Measurements from ENCODE around the gene ARHGEF11.

Gene ARHGEF11

DNA sequence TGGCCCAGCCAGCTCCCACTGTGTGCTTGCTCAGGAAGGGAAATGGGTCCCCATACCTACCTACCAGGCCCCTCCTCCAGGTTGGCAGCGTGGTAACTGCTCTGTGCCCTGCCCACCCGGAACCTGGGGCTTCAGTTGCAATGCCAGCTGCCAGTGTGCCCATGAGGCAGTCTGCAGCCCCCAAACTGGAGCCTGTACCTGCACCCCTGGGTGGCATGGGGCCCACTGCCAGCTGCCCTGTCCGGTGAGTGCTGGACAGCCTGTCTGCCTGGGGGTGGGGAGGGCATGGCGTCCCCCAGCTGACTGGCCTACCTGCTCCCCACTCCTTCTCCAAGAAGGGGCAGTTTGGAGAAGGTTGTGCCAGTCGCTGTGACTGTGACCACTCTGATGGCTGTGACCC lies 135.9 kb downstream of the ARHGEF11 start:
- H3K9me2 ChIP-seq (replicated peaks; ENCODE audit: control insufficient read depth, low read length) = no peaks in the 10 kb centered on the region
- H3K27me3 ChIP-seq (ENCODE audit: control insufficient read depth, low read length) = 0 out of 2 replicates have a peak, but pooled peaks cover 4% of the 10 kb centered on the region
- H3K27ac ChIP-seq (ENCODE audit: low read depth, low read length) = no peak overlapping the region
- H3F3A ChIP-seq (ENCODE audit: control insufficient read depth, insufficient read depth) = no peaks in the 10 kb centered on the region
- no peaks in the 10 kb centered on the region for H3K9me3 ChIP-seq (ENCODE audit: control insufficient read depth, insufficient read depth, low read length)
- no peaks in the 10 kb centered on the region for H3K79me2 ChIP-seq (ENCODE audit: control insufficient read depth, low read length)
- H3K4me2 ChIP-seq (ENCODE audit: low read length) = no peak overlapping the region
- no peaks in the 10 kb centered on the region for H3K36me3 ChIP-seq (ENCODE audit: control insufficient read depth, low read length)
- no peaks in the 10 kb centered on the region for H3K4me1 ChIP-seq (ENCODE audit: control insufficient read depth, low read length)
- TF ChIP-seq EZH2phosphoT487 (IDR thresholded peaks at IDR 0.05; ENCODE audit: borderline replicate concordance, low read length) = no peak
- TF ChIP-seq, protein P1, sequence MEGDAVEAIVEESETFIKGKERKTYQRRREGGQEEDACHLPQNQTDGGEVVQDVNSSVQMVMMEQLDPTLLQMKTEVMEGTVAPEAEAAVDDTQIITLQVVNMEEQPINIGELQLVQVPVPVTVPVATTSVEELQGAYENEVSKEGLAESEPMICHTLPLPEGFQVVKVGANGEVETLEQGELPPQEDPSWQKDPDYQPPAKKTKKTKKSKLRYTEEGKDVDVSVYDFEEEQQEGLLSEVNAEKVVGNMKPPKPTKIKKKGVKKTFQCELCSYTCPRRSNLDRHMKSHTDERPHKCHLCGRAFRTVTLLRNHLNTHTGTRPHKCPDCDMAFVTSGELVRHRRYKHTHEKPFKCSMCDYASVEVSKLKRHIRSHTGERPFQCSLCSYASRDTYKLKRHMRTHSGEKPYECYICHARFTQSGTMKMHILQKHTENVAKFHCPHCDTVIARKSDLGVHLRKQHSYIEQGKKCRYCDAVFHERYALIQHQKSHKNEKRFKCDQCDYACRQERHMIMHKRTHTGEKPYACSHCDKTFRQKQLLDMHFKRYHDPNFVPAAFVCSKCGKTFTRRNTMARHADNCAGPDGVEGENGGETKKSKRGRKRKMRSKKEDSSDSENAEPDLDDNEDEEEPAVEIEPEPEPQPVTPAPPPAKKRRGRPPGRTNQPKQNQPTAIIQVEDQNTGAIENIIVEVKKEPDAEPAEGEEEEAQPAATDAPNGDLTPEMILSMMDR (IDR thresholded peaks at IDR 0.05; ENCODE audit: low read depth, low read length, poor library complexity, severe bottlenecking) = no peak
- H4K20me1 ChIP-seq (ENCODE audit: control insufficient read depth, insufficient read depth, low read depth, low read length) = no peaks in the 10 kb centered on the region
- H3K4me3 ChIP-seq (ENCODE audit: low read length) = no peak overlapping the region

DNA sequence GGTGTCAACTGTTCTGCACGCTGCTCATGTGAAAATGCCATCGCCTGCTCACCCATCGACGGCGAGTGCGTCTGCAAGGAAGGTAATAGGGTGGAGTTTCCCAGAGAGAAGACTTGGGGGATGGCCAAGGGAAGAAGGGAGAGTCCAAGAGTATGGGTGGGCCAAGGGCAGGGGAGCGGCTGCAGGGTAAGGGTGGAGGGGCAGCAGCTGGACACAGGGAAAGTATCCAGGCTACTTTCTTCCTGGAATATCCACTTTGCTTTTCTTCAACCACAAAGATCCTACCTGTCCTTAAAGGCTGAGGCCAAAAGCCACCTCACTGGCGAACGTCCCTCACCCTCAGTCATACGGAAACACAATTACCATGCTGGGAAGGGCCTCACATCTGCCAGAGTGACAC lies 136.6 kb downstream of the ARHGEF11 start:
- Histone ChIP-seq H3K9me3 (ENCODE audit: control insufficient read depth, insufficient read depth, low read length) (no peaks in the 10 kb centered on the region), H3K4me3 (ENCODE audit: low read length) (no peak overlapping the region), H3K4me2 (ENCODE audit: low read length) (no peak overlapping the region), H3K9me2 (replicated peaks; ENCODE audit: control insufficient read depth, low read length) (no peaks in the 10 kb centered on the region), H3K36me3 (ENCODE audit: control insufficient read depth, low read length) (no peaks in the 10 kb centered on the region), H3K79me2 (ENCODE audit: control insufficient read depth, low read length) (no peaks in the 10 kb centered on the region), H3K4me1 (ENCODE audit: control insufficient read depth, low read length) (no peaks in the 10 kb centered on the region), H4K20me1 (ENCODE audit: control insufficient read depth, insufficient read depth, low read depth, low read length) (no peaks in the 10 kb centered on the region), H3F3A (ENCODE audit: control insufficient read depth, insufficient read depth) (no peaks in the 10 kb centered on the region), H3K27ac (ENCODE audit: low read depth, low read length) (no peak overlapping the region), H3K27me3 (ENCODE audit: control insufficient read depth, low read length) (0 out of 2 replicates have a peak, but pooled peaks cover 3% of the 10 kb centered on the region)
- TF ChIP-seq EZH2phosphoT487 (IDR thresholded peaks at IDR 0.05; ENCODE audit: borderline replicate concordance, low read length) = no peak
- TF ChIP-seq, protein P1 (IDR thresholded peaks at IDR 0.05; ENCODE audit: low read depth, low read length, poor library complexity, severe bottlenecking) = no peak

DNA sequence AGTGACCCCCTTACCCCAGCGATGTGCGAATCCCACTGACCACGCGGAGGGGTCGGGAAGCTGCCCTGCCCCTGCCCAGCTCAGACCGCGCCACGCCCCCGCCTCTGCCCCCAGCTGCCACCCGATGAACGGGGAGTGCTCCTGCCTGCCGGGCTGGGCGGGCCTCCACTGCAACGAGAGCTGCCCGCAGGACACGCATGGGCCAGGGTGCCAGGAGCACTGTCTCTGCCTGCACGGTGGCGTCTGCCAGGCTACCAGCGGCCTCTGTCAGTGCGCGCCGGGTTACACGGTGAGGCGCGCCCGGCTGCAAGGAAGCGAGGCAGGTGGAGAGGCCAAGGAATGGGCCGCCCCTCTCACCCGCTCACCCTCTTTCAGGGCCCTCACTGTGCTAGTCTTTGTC lies 137.0 kb downstream of the ARHGEF11 start:
- 0 out of 2 replicates have a peak, but pooled peaks cover 3% of the 10 kb centered on the region for H3K27me3 ChIP-seq (ENCODE audit: control insufficient read depth, low read length)
- H3K79me2 ChIP-seq (ENCODE audit: control insufficient read depth, low read length) = no peaks in the 10 kb centered on the region
- H3K4me2 ChIP-seq (ENCODE audit: low read length) = no peak overlapping the region
- H3K36me3 ChIP-seq (ENCODE audit: control insufficient read depth, low read length) = no peaks in the 10 kb centered on the region
- H3K4me1 ChIP-seq (ENCODE audit: control insufficient read depth, low read length) = no peaks in the 10 kb centered on the region
- no peak overlapping the region for H3K4me3 ChIP-seq (ENCODE audit: low read length)
- no peaks in the 10 kb centered on the region for H3K9me2 ChIP-seq (replicated peaks; ENCODE audit: control insufficient read depth, low read length)
- no peaks in the 10 kb centered on the region for H3K9me3 ChIP-seq (ENCODE audit: control insufficient read depth, insufficient read depth, low read length)
- TF ChIP-seq EZH2phosphoT487 (IDR thresholded peaks at IDR 0.05; ENCODE audit: borderline replicate concordance, low read length) = no peak
- TF ChIP-seq, protein P1 (IDR thresholded peaks at IDR 0.05; ENCODE audit: low read depth, low read length, poor library complexity, severe bottlenecking) = no peak
- H4K20me1 ChIP-seq (ENCODE audit: control insufficient read depth, insufficient read depth, low read depth, low read length) = no peaks in the 10 kb centered on the region
- no peaks in the 10 kb centered on the region for H3F3A ChIP-seq (ENCODE audit: control insufficient read depth, insufficient read depth)
- H3K27ac ChIP-seq (ENCODE audit: low read depth, low read length) = no peak overlapping the region

Data from DOHH2 (cell line).